Dedifferentiated amniotic fluid mesenchymal stem cell (primary cell): ENCODE data around the gene NMU.
"Not testable (repeated sequence)": the region's sequence is repeated elsewhere in the genome, so short reads cannot be mapped to it uniquely, and the experiment has no call there.

Experiments
- DNase-seq: peaks from one replicate; pipeline ENCODE4 v3.0.0-alpha.2; 2016; ENCODE audit errors: extremely low spot score

NMU gene, protein sequence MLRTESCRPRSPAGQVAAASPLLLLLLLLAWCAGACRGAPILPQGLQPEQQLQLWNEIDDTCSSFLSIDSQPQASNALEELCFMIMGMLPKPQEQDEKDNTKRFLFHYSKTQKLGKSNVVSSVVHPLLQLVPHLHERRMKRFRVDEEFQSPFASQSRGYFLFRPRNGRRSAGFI

DNA sequence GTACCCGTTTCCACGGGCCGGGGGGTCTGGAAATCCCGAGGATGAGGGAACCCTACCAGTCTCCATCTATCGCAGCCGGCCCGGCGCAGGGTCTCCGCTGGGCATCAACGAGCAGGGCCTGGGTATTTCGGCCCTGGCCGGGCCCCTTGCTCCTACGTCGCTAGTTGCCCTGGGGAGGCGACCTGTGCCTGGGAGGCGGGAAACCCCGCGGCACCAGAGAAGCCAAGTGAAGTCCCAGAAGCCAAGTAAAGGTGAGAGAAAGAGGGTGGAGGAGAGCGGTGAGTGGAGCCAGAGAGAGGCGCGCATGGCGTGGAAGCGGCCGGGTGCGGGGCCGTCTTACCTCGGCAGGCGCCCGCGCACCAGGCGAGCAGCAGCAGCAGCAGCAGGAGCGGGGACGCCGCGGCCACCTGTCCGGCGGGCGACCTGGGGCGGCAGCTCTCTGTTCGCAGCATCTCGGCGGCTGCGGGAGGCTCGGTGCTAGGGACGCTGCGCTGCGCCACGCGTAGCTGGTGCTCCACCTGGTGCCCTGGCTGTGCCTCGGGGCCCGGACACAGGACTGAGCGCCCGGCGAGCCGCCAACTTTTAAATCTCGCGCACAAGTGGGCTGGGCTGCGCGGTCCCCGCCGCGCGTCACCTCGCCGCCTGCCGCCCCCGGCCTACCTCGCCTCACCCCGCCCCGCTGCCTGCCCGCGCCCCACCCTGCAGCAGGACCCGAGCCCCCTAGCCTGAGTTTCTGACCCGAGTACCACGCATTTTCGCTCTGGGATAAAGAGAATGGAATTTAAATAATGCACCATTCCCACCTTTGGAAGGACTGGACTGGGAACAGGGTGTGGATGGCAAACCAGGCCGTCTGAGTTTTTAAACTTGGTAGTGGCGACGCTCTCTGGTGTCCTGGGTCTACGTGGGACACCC is at the start of gene NMU:
Gene NMU, minus strand, starts transcription at position 558 of the 915 bp plus-strand sequence. Its CDS starts 106 bp downstream, at position 452.
- no peak for DNase-seq

DNA sequence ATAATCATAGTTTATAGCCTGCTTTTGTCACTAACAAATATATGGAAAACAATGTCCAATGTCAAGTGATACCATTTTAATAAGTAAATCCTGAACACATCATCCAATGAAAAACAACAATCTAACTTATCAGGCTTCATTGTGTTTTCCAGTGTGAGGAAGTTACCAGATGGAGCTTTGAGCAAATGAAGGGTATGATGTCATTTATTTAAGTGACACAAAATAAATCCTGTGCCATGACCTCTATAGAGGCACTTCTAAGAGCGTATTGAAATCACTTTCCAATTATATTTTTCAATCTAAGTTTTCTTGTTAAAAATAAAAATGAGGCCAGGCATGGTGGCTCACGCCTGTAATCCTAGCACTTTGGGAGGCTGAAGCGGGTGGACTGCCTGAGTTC is 48.2 kb upstream of the NMU start:
- DNase-seq: no peak

DNA sequence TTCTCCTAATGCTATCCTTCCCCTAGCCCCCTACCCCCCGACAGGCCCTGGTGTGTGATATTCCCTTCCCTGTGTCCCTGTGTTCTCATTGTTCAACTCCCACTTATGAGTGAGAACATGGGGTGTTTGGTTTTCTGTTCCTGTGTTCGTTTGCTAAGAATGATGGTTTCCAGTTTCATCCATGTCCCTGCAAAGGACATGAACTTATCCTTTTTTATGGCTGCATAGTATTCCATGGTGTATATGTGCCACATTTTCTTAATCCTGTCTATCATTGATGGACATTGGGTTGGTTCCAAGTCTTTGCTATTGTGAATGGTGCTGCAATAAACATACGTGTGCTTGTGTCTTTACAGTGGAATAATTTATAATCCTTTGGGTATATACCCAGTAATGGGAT is 46.7 kb upstream of the NMU start:
- not testable (repeated sequence) for DNase-seq

DNA sequence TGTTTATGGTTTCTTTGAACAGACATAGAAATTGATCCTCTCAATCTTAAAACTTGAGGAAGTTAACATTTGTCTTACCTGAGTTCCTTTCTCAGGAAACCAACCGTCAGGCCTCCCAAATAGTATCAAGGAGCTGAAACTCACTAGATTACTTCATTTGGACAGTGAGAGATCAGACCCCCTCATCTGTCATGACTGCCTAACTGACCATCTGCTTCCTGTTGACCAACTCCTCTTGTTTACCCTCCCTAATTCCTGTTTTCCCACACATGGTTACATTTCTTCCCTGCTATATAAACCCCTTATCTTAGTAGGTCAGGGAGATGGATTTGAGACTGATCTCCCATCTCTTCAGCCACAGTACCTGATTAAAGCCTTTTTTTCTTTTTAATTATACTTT is 46.2 kb upstream of the NMU start:
- no peak for DNase-seq

DNA sequence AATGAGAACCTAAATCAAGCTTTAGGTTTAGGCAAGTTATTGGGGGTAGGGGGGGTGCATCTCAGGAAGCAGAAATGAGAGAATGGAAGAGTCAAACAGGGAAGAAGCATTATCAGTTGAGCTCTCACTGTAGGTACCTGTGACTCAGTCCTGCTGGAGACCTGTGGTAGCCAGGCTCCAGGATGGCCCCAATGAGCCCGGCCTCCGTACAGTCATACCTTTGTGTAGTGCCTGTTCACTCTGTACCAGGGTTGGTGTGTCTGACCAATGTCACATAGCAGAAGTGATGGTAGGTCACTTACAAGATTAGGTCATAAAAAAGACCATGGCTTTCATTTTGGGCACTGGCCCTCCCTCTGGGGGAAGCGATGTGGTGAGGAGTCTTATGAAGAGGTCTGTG is 45.3 kb upstream of the NMU start:
- no peak for DNase-seq

DNA sequence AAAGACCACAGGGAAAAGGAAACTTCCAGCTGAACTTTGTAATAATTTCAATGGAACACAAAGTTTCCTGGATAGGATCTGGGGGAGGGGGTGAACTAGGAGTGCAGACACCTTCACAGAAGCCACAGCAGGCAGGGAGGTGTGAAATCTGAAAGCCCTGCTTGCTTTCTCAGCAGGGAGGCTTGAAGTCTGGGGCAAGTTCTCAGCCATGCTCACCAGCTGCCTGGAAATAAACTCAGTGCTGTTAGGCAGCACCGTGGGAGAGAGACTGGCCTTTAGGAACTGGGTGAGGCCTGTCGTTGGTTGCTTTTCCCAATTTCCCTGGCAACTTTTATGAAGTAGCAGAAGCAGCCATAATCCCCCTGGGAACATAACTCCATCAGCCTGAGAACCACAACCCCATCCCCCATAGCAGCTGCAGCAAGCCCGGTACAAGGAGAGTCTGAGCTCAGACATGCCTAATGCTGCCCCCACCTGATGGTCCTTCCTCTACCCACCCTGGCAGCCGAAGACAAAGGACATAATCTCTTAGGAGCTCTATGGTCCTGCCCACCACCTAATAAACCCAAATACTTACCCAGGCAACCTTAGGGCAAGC is 39.2 kb upstream of the NMU start:
- no peak for DNase-seq

DNA sequence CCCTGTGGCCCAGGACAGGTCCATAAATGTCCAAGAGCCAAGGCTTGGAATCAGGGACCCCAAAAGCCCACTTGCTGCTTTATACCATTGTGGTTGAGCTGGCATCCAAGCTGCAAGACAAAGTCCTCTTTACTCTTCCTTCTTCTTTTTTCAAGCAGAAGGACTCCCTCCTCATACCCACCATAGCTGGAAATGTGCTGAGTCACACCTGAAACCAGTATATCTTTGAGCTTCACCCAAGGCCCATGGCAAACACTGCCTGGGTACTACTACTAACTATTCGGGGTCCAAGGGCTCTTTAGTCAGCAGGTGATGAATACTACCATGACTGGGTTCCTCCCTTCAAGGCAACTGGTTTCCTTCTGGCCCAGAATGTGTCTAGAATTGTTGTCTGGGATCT is 37.3 kb upstream of the NMU start:
- DNase-seq: no peak

DNA sequence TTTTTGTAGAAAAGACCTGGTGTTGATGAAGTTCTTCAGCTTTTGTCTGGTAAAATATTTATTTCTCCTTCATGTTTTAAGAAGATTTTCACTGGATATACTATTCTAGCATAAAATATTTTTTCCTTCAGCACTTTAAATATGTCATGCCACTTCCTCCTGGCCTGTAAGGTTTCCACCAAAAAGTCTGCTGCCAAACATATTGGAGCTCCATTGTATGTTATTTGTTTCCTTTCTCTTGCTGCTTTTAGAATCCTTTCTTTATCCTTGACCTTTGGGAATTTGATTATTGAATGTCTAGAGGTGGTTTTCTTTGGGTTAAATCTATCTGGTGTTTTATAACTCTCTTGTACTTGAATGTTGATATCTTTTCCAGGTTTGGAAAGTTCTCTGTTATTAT is 35.6 kb upstream of the NMU start:
- DNase-seq: no peak

DNA sequence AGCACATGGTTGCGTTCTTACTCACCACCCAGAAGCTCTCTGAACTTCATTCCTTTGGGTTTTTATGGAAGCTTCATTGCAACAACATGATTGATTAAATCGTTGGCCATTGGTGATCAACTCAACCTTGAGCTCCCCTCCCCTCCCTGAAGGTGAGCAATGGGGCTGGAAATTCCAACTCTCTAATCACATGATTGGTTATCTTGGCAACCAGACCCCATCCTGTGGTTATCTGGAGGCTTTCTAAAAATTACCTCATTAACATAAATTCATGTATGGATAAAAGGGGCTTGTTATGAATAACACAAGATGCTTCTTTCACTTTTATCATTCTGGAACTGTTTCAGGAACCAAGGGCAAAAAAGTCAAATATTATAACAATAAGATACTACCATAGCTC is 34.6 kb upstream of the NMU start:
- no peak for DNase-seq

DNA sequence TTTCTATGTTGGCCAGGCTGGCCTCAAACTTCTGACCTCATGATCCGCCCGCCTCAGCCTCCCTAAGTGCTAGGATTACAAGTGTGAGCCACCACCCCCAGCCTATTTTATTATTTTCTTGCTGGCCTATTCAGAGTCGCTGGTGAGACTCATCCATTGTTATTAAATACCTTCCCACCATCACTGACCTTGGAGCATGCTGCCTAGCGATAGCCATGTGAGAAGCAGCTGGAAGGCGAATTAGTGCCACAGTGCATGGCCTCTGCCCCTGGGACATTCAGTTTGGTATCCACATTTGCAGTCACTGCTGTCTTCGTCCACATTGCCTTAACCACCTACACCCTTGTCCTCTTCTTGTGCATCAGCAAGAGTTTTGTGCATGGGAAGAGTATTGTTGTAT is 32.4 kb upstream of the NMU start:
- DNase-seq: no peak

DNA sequence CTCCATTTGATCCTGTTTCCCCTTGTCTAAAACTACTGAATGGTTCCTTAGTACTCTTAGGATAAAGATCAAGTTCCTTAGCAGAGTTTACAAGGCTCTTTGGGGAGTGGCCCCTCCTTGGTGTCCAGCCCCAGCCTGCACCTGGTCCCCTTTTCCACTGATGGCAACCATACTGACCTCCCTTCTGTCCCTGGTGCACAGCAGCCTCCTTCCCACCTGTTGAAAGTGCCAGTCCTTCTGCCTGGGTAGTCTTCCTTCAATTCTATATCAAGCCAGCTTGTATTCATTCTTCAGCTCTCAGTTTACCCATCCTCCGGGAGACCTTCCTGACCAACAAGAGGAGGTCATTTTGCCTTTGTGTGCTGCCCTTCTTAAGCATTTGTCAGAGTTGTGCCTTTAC is 30.4 kb upstream of the NMU start:
- no peak for DNase-seq

DNA sequence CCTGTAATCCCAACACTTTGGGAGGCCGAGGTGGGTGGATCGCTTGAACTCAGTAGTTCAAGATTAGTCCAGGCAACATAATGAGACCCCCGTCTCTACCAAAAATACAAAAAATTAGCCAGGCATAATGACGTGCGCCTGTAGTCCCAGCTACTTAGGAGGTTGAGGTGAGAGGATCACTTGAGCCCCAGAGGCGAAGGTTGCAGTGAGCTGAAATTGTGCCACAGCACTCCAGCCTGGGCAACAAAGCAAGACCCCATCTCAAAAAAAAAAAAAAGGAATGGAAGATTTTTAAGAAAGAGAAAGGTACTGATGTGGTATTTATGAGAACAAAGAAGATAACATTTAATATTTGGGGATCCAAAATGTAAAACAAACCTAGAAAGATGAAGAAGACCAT is 27.0 kb upstream of the NMU start:
- DNase-seq: no peak

DNA sequence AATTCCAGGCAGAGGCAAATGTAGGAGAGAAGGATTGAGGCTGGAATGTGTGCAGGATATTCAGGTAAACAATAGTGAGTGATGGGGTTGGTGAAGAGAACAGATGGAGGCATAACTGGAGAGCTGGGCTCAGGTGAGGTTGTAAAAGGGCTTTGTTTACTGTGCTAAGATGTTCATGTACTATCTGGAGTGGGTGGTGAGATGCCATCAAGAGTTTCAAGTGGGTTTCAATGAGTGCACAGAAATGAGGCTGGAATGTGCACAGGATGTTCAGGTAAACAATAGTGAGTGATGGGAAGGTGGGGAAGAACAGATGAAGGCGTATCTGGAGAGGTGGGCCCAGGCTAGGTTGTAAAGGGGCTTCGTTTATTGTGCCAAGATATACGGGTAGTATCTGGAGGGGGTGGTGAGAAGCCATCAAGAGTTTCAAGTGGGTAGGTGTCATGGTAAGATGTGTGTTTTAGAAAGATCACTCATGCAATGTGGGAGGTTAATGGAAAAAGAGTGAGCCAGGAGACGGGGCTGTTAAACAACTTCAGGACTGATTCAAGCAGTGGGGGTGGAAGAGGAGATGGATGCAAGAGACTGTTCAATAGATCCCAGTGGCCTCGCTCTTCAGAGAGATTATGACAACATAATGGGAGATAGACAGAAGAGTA is 25.4 kb upstream of the NMU start:
- no peak for DNase-seq

DNA sequence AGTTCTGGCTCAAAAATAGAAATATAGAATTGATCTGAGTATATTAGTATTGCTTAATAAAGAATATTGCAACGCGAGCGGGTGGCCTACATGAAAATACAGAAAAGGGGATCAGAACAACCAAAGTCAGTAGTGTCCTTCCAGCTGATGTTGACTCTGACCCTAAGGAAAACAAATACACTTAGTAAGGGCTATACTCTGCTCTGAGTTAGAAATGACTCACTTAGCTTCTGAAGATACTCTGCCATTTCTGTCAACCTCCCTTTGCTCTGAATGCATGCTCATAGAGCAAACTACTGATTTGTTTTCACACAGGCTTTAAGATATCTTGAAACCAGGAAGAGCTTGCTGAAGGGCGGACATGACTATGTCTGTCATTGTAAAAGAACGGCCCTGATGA is 22.6 kb upstream of the NMU start:
- no peak for DNase-seq

DNA sequence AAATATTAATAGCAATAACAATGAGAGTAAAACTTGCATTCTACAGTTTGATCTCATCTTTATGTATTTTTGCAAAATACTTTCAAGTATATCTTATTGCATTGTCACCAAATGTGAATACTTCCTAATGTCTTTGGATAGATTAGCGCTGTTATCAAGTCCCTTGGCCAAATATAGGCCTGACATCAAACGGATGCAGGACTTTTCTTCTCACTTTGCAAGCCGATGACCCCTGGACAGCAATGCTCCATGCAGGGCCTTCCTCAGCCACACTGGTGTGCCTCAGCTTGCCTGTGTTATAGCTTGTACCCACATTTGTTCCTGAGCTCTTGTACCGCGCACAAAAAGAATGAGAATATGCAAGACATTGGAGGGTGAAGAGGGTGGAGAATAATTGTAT is 18.0 kb upstream of the NMU start:
- no peak for DNase-seq

DNA sequence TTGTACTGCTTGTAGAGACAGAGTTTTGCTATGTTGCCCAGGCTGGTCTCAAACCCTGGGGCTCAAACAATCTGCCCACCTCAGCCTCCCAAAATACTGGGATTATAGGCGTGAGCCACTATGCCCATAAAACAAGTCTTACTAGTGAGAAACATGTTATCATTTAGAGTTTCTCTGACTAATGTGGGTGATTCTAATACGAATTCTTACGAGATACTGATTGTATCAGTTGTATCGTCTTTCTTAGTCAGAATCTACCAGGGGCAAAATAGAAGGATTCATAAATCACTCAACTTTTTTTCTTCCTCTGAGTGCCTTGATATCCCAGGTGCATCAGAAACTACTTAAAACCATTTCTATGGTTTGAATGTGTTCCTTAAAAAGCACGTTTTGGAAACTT is 14.4 kb upstream of the NMU start:
- no peak for DNase-seq

DNA sequence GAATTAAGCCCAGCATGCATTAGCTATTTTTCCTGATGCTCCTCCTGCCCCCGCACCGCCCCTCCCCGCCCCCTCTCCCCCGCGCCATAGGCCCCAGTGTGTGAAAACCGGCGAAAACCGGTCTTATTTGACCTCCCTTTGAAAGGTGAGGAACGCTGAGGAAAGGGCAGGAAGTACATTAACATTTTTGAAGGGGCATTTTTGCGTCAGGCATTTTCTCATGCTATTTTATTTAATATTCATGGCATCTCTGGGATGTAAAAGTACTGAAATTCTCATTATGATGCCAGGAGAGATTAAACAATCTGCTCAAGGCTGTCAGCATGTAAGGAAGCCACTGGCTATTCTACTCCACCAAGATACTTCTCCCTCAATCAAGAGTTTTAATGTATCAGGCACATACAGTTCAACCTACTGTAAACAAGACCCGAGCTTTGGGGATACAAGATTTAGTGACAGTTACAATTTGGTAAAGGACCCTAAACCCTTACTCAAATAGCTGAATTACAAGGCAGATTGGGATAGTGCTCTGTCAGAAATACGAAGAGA is 1.2 kb upstream of the NMU start:
- DNase-seq: no peak

DNA sequence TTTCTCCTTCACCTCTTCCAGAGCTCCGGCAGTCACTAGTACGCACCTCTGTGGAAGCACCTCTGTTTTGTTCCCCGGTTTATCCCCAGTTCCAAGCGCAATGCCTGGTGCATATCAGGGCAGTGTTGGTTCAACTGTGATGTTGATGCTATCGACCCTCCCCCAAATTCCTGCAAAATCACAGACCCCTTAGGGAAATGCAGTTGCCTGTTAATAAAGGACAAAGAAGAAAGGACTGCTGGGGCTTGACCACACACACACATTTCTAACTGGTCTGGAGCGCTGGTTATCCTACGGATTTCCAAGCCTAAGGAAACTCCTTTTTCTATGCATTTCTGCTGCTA is 530 bp upstream of the NMU start:
- DNase-seq: no peak

DNA sequence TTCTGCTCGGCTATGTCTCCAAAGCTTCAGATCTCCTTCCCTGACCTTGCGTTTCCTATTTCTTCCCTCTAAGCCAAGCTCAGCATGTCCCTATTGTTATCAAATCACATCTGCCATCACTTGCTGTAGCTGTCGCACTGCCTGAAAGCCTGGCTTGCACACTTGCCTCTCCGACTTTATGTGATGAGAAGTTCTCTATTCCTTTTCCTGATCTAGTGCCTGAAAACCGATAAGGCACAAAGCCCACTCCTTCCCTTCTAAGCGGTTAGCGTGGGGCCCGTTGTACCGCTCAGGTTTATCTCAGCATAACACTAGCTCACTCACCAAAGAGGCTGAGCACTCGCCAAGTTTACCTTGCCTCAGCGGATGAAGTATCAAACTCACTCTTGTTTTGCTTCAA is 816 bp downstream of the NMU start:
- DNase-seq: no peak

DNA sequence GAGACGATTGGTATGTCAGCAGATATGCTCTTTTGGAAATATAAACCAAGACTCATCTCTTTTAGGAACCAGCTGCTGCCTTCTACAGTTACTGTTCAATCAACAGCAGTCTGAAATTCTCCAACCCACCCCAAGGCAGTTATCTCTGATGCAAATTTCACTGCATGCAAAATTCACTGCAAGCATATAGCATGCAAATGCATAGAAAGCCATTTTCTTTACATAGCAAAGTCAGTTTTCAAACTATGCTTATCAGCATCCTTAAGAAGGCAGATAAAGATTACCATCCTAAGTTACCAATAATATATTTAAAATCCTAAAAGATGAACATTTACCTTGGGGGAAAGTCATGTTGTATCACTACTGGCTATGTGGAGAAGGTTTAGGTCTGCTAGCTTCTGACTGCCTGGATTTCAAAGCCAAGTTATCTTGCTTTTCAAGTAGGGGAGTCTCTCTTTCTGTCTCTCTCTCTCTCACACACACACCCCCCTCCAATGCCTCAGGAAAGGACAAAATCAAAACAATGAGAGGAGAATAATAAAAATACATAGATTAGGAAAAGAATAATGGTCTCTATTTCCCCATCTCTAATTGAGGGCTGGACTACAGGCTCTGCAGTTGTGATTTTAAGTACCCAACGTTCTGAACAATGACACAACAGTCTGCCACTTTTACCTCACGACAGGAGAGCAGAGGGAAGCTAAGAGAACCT is 1.5 kb downstream of the NMU start:
- no peak for DNase-seq

DNA sequence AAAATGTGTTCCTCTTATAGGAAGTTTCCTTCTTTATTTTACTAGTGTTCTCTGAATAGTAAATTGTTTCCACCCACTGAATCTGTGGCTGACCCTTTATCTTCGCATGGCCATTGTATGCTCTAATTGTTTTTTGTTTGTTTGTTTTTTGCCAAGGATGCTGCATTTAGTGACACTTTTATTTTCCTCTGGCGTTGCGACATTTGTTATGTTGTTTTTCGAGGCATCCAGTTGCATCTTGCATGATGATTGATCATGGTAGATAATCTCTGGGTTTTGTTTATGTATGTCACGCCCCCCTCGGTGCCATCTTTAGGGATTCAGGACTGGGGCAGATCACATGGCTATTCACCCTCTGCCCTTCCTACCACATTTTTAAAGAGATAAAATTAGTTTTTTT is 2.2 kb downstream of the NMU start:
- no peak for DNase-seq

DNA sequence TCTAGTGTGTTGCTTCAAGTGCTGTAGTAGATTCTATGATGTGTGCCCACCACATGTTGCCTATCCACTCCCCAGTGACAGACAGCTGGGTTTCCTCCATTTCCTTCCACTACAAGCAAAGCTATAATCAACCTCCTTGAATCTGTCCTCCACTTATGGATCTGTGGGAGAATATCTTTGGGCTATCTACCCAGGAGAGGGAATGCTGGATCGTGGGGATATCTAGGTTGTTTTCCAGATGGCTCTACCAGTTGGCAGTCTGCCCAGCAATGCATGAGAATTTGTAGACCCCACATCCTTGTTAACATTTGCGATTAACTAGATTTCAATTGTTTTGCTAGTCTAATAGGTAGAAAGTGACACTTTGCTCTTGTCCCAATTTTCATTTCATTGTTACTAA is 10.3 kb downstream of the NMU start:
- no peak for DNase-seq
